ENCODE measurements around the gene KRT2. TPM values are rescaled to one million over a fixed set of nuclear protein-coding genes. Genes with fewer than 3 reads are reported as not detected.
"Not testable (repeated sequence)": the region's sequence is repeated elsewhere in the genome, so short reads cannot be mapped to it uniquely, and the experiment has no call there.

The KRT2 gene
- total RNA-seq, 2 experiments from 2014 or later: 0.10 TPM

GRCh38 chr12:52669941-52670340 is 17.9 kb upstream of the KRT2 start:
- H3K4me1 Mint-ChIP-seq; H3K9me3 Mint-ChIP-seq; H3K36me3 Mint-ChIP-seq (ENCODE audit: low read depth); CTCF ChIA-PET; POLR2A ChIA-PET; DNase-seq; H3K4me3 Mint-ChIP-seq; H3K27ac Mint-ChIP-seq: not testable (repeated sequence)
- peaks cover 11% of the 10 kb centered on the region for H3K27me3 Mint-ChIP-seq

GRCh38 chr12:52669426-52669825 is 17.4 kb upstream of the KRT2 start:
- H3K4me3 Mint-ChIP-seq: no peak overlapping the region
- H3K36me3 Mint-ChIP-seq (ENCODE audit: low read depth): no peaks in the 10 kb centered on the region
- no peak overlapping the region for H3K27ac Mint-ChIP-seq
- H3K4me1 Mint-ChIP-seq: no peaks in the 10 kb centered on the region
- CTCF ChIA-PET: no interaction called here
- no peak for DNase-seq
- POLR2A ChIA-PET: no interaction called here
- peaks cover 11% of the 10 kb centered on the region for H3K27me3 Mint-ChIP-seq
- H3K9me3 Mint-ChIP-seq: no peaks in the 10 kb centered on the region

- no peak for DNase-seq
- Mint-ChIP-seq H3K27ac (no peak overlapping the region), H3K27me3 (peaks cover 13% of the 10 kb centered on the region), H3K9me3 (no peaks in the 10 kb centered on the region), H3K4me3 (no peak overlapping the region), H3K4me1 (peaks cover under 1% of the 10 kb centered on the region), H3K36me3 (ENCODE audit: low read depth) (no peaks in the 10 kb centered on the region)
- POLR2A ChIA-PET: no interaction called here
- CTCF ChIA-PET: no interaction called here
These were observed 15.9 kb upstream of the KRT2 start for GRCh38 chr12:52667931-52668330.

DNA sequence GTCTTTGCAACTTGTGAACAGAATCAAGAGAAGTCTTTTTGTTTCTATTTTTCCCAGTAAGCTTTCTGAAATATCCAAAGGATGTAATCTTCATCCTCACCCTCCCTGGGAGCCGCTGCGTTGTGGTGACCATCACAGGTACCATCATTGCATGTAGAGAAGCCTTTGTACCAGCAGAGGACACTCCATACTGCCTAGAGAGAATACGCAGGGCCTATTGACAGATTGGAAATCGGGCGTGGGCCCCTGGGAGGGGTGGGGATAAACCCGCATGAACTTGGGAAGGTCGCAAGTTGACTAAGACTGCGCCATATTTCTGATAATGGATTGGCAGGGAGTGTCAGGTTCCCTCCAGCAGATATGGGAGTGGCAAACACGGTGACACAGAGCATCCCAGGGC is 15.5 kb upstream of the KRT2 start:
- ChIA-PET CTCF (no interaction called here), POLR2A (no interaction called here)
- no peak for DNase-seq
- H3K4me3 Mint-ChIP-seq: no peak overlapping the region
- no peaks in the 10 kb centered on the region for H3K9me3 Mint-ChIP-seq
- no peaks in the 10 kb centered on the region for H3K36me3 Mint-ChIP-seq (ENCODE audit: low read depth)
- H3K27me3 Mint-ChIP-seq: peaks cover 13% of the 10 kb centered on the region
- H3K27ac Mint-ChIP-seq: no peak overlapping the region
- peaks cover 5% of the 10 kb centered on the region for H3K4me1 Mint-ChIP-seq

GRCh38 chr12:52666471-52666870 is 14.5 kb upstream of the KRT2 start:
- no peaks in the 10 kb centered on the region for H3K36me3 Mint-ChIP-seq (ENCODE audit: low read depth)
- peaks cover 12% of the 10 kb centered on the region for H3K4me1 Mint-ChIP-seq
- H3K27ac Mint-ChIP-seq: no peak overlapping the region
- POLR2A ChIA-PET: no interaction called here
- no peaks in the 10 kb centered on the region for H3K9me3 Mint-ChIP-seq
- no peak overlapping the region for H3K4me3 Mint-ChIP-seq
- peaks cover 13% of the 10 kb centered on the region for H3K27me3 Mint-ChIP-seq
- DNase-seq: no peak
- CTCF ChIA-PET: interaction anchor here (0.8 kb wide), 1 partner anchor 12 kb away, joined by 3 read pairs; no protein-coding TSS in a partner anchor

GRCh38 chr12:52663420-52663819 is 11.4 kb upstream of the KRT2 start:
- Mint-ChIP-seq H3K4me1 (peaks cover 12% of the 10 kb centered on the region), H3K27ac (no peak overlapping the region), H3K9me3 (no peaks in the 10 kb centered on the region), H3K27me3 (peaks cover 15% of the 10 kb centered on the region), H3K36me3 (ENCODE audit: low read depth) (no peaks in the 10 kb centered on the region), H3K4me3 (no peak overlapping the region)
- POLR2A ChIA-PET: no interaction called here
- CTCF ChIA-PET: interaction anchor here (1.7 kb wide), 1 partner anchor 15 kb away, joined by 7 read pairs; no protein-coding TSS in a partner anchor
- no peak for DNase-seq

DNA sequence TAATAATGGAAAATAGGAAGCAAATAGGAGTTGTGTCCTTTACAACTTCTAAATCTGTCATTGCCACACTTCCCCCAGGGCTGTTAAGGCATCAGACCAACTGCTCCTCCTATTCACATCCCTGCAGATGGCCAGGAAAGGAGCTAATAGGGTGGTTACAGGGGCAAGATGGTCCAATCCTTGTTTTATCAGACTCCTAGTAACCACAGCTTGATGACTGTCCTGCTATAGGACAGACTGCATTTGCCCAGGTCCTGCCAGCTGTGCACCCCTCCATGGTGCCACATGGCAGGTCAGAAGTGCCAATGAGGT is 10.9 kb upstream of the KRT2 start:
- Mint-ChIP-seq H3K27me3 (peaks cover 20% of the 10 kb centered on the region), H3K4me1 (peaks cover 12% of the 10 kb centered on the region), H3K9me3 (no peaks in the 10 kb centered on the region), H3K4me3 (no peak overlapping the region), H3K36me3 (ENCODE audit: low read depth) (no peaks in the 10 kb centered on the region), H3K27ac (no peak overlapping the region)
- no peak for DNase-seq
- ChIA-PET CTCF (interaction anchor here (0.9 to 1.7 kb wide), 2 partner anchors 12 to 14 kb away, joined by 3 to 7 read pairs; no protein-coding TSS in a partner anchor), POLR2A (no interaction called here)

DNA sequence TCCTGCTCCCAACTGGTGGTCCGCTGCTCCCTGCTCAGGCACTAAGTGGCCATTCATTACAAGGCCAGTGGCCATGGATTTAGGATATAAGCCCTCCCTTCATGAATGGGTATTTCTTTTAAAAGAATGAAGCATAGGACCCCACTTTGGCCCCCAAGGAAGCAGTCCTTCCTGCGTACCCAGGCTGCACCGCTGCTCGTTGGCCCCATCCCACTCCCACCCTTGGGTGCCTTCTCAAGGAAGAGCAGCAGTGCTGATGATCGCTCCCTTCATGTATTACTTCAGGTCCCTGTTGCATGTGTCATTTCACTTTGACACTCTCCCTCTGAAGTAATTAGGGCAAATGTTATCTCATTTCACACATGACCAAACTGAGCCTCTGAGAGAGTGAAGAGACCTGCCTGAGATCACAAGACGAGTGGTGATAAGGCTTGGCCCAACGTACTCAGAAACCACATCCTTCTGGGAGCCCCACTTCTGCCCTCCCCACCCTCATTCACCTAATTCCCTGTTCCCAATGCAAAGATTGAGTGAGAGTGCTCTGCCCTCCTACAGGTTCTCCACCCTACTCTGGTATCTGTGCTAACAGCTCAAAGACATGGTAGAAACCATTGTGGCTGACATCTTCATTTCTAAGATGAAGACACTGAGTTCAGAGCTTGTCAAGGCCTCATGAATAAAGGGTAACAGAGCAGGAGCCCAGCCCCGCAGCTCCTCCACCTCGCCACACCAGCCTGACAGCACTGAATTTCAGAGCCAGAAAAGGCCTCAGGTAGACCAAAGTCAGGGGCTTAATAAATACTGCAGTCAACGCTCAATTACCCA is 10.3 kb upstream of the KRT2 start:
- DNase-seq: no peak
- H3K27me3 Mint-ChIP-seq: peaks cover 23% of the 10 kb centered on the region
- CTCF ChIA-PET: interaction anchor here (0.9 kb wide), 1 partner anchor 13 kb away, joined by 3 read pairs; no protein-coding TSS in a partner anchor
- no peak overlapping the region for H3K4me3 Mint-ChIP-seq
- H3K27ac Mint-ChIP-seq: no peak overlapping the region
- no peaks in the 10 kb centered on the region for H3K9me3 Mint-ChIP-seq
- POLR2A ChIA-PET: no interaction called here
- H3K36me3 Mint-ChIP-seq (ENCODE audit: low read depth): no peaks in the 10 kb centered on the region
- peaks cover 12% of the 10 kb centered on the region for H3K4me1 Mint-ChIP-seq

DNA sequence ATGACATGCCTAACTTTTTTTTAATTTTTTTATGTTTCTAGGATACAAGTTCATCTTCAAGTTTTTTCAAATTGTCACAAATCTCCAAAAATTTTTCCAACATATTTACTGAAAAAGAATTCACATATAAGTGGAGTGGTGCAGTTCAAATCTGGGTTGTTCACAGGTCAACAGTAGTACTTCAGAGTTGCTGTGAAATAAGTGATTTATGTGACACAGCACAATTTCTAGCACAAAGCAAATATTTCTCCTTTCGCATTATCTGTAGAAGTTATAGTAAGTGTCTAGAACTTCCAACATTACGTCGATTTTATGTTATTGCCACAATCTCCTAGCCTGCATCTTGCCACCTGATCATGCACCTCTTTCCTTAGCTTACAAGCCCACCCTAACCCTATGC is 9.7 kb upstream of the KRT2 start:
- CTCF ChIA-PET: no interaction called here
- H3K36me3 Mint-ChIP-seq (ENCODE audit: low read depth): no peaks in the 10 kb centered on the region
- POLR2A ChIA-PET: no interaction called here
- DNase-seq: no peak
- no peaks in the 10 kb centered on the region for H3K9me3 Mint-ChIP-seq
- peaks cover 23% of the 10 kb centered on the region for H3K27me3 Mint-ChIP-seq
- H3K4me1 Mint-ChIP-seq: peaks cover 14% of the 10 kb centered on the region
- H3K4me3 Mint-ChIP-seq: no peak overlapping the region
- no peak overlapping the region for H3K27ac Mint-ChIP-seq

DNA sequence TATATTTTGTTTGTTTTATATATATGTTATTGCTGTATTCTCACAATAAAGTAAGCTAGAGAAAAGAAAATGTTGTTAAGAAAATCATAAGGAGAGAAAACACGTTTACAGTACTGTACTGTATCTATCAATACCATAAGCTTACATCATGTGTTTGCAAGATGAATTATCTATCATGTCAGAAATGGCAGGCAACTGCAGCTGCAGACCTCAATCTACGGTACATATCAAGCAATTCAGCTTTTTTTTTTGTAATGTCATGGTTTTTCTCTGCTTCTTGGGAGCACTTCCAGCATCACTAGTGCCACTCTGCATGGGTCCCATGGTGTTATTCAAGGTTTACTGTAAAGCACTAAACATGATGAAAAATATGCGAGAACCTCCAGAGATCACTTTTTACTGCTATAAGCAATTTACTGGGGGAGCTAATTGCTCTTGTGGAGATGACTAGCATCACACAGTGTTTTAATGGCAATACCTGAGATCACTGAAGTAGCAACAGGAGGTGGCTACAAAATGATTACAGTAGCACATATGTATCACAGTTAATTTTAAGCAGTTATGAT is 9.0 kb upstream of the KRT2 start:
- no peak for DNase-seq
- POLR2A ChIA-PET: interaction anchor here (0.5 kb wide), 1 partner anchor 155 kb away, joined by 3 read pairs; no protein-coding TSS in a partner anchor
- CTCF ChIA-PET: no interaction called here
- H3K4me1 Mint-ChIP-seq: peaks cover 17% of the 10 kb centered on the region
- H3K27ac Mint-ChIP-seq: no peak overlapping the region
- peaks cover 17% of the 10 kb centered on the region for H3K27me3 Mint-ChIP-seq
- H3K36me3 Mint-ChIP-seq (ENCODE audit: low read depth): no peaks in the 10 kb centered on the region
- H3K4me3 Mint-ChIP-seq: no peak overlapping the region
- H3K9me3 Mint-ChIP-seq: no peaks in the 10 kb centered on the region

GRCh38 chr12:52659951-52660350 is 7.9 kb upstream of the KRT2 start:
- no peaks in the 10 kb centered on the region for H3K36me3 Mint-ChIP-seq (ENCODE audit: low read depth)
- ChIA-PET POLR2A (no interaction called here), CTCF (no interaction called here)
- no peak overlapping the region for H3K4me3 Mint-ChIP-seq
- DNase-seq: no peak
- peaks cover 17% of the 10 kb centered on the region for H3K27me3 Mint-ChIP-seq
- no peak overlapping the region for H3K27ac Mint-ChIP-seq
- peaks cover 17% of the 10 kb centered on the region for H3K4me1 Mint-ChIP-seq
- H3K9me3 Mint-ChIP-seq: no peaks in the 10 kb centered on the region

DNA sequence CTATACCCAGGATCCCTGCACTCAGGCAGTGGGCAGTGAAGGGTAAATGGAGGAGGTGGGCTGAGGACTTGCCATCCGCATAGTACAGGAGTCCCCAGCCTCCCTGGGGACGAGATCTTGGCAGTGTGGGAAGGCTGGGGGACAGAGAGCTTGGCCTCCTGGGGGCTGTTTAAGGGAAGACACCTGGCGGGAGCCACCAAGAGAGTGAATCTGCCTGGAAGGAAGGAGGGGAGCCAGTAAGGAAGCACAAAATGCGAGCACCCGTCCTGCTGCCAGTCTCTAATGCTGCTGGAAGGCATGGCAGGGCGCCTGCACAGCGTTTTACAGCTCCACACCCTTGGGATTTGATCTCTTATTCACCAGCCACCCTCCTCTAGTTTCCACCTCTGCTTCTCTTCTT is 7.4 kb upstream of the KRT2 start:
- no peak overlapping the region for H3K4me3 Mint-ChIP-seq
- peaks cover 20% of the 10 kb centered on the region for H3K27me3 Mint-ChIP-seq
- CTCF ChIA-PET: no interaction called here
- no peak for DNase-seq
- H3K36me3 Mint-ChIP-seq (ENCODE audit: low read depth): no peaks in the 10 kb centered on the region
- no peak overlapping the region for H3K27ac Mint-ChIP-seq
- peaks cover 17% of the 10 kb centered on the region for H3K4me1 Mint-ChIP-seq
- POLR2A ChIA-PET: no interaction called here
- no peaks in the 10 kb centered on the region for H3K9me3 Mint-ChIP-seq

- H3K36me3 Mint-ChIP-seq (ENCODE audit: low read depth): no peaks in the 10 kb centered on the region
- no peaks in the 10 kb centered on the region for H3K9me3 Mint-ChIP-seq
- peaks cover 22% of the 10 kb centered on the region for H3K4me1 Mint-ChIP-seq
- DNase-seq: no peak
- ChIA-PET CTCF (no interaction called here), POLR2A (no interaction called here)
- peaks cover 20% of the 10 kb centered on the region for H3K27me3 Mint-ChIP-seq
- H3K27ac Mint-ChIP-seq: no peak overlapping the region
- no peak overlapping the region for H3K4me3 Mint-ChIP-seq
These were observed 6.2 kb upstream of the KRT2 start for GRCh38 chr12:52658196-52658595.

All from activated CD4-positive, alpha-beta T cell treated with anti-CD3 and anti-CD28 coated beads, Interleukin-2, amount 10 ng/mL, durations not matched to agents 7 days and 5 days (primary cell).